Measurements from ENCODE around the gene RPF1. TPM values are rescaled to one million over a fixed set of nuclear protein-coding genes. Genes with fewer than 3 reads are reported as not detected.

Gene RPF1
- total RNA-seq, 4 donors from 2014 or later = 29.9 to 51.7 (median 42.7) TPM

- H3K9me3 ChIP-seq = no peaks in the 10 kb centered on the region
- H3K4me1 ChIP-seq = no peaks in the 10 kb centered on the region
- no peak overlapping the region for H3K4me3 ChIP-seq (replicated peaks in 1 of 3)
- no peaks in the 10 kb centered on the region for H3K27me3 ChIP-seq
- WGBS, 2 donors = 87 to 96% methylated on average over 1 of the region's 1 CpG
- no peak for TF ChIP-seq POLR2A (IDR thresholded peaks at IDR 0.05)
- TF ChIP-seq, protein P1, sequence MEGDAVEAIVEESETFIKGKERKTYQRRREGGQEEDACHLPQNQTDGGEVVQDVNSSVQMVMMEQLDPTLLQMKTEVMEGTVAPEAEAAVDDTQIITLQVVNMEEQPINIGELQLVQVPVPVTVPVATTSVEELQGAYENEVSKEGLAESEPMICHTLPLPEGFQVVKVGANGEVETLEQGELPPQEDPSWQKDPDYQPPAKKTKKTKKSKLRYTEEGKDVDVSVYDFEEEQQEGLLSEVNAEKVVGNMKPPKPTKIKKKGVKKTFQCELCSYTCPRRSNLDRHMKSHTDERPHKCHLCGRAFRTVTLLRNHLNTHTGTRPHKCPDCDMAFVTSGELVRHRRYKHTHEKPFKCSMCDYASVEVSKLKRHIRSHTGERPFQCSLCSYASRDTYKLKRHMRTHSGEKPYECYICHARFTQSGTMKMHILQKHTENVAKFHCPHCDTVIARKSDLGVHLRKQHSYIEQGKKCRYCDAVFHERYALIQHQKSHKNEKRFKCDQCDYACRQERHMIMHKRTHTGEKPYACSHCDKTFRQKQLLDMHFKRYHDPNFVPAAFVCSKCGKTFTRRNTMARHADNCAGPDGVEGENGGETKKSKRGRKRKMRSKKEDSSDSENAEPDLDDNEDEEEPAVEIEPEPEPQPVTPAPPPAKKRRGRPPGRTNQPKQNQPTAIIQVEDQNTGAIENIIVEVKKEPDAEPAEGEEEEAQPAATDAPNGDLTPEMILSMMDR (IDR thresholded peaks at IDR 0.05) = no peak
- no peak for DNase-seq
- H3K36me3 ChIP-seq = no peaks in the 10 kb centered on the region
- no peak overlapping the region for H3K27ac ChIP-seq
- intact Hi-C loops (cut with DNase I) = no loop called here
Measured at GRCh38 chr1:84525779-84526178, 46.7 kb downstream of the RPF1 start.

GRCh38 chr1:84538599-84538998 is 59.5 kb downstream of the RPF1 start:
- H3K36me3 ChIP-seq = no peaks in the 10 kb centered on the region
- no peak overlapping the region for H3K4me3 ChIP-seq (replicated peaks in 1 of 3)
- TF ChIP-seq POLR2A (IDR thresholded peaks at IDR 0.05) = no peak
- no peak overlapping the region for H3K27ac ChIP-seq
- H3K9me3 ChIP-seq = no peaks in the 10 kb centered on the region
- H3K27me3 ChIP-seq = no peaks in the 10 kb centered on the region
- intact Hi-C loops (cut with DNase I) = no loop called here
- no peak for DNase-seq
- H3K4me1 ChIP-seq = no peaks in the 10 kb centered on the region

GRCh38 chr1:84539972-84540371 is 60.9 kb downstream of the RPF1 start:
- Histone ChIP-seq H3K9me3 (no peaks in the 10 kb centered on the region), H3K36me3 (no peaks in the 10 kb centered on the region), H3K4me1 (no peaks in the 10 kb centered on the region), H3K4me3 (replicated peaks in 1 of 3) (no peak overlapping the region), H3K27ac (no peak overlapping the region), H3K27me3 (no peaks in the 10 kb centered on the region)
- TF ChIP-seq, protein P1 (IDR thresholded peaks at IDR 0.05) = no peak
- TF ChIP-seq POLR2A (IDR thresholded peaks at IDR 0.05) = no peak
- 91 to 98% methylated on average over 3 of the region's 3 CpGs for WGBS, 2 donors
- DNase-seq = no peak
- intact Hi-C loops (cut with DNase I) = no loop called here

DNA sequence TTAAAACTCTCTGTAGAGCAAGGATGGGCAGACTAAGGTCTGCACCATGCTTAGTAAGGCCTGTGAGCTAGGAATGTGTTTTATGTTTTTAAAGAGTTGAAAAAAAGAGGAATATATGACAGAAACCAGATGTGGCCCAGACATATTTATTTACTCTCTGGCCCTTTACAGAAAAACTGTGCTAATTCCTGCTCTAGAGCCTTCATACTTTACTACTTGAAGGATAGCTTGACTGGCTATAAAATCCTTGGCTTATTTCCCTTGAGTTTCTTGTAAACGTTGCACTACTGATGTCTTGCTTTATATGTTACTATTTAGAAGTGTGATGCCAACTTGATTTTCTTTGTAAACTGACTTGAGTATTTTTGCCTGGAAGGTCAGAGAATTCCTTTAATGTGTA is 61.7 kb downstream of the RPF1 start:
- no peaks in the 10 kb centered on the region for H3K36me3 ChIP-seq
- H3K27me3 ChIP-seq = no peaks in the 10 kb centered on the region
- no peaks in the 10 kb centered on the region for H3K9me3 ChIP-seq
- TF ChIP-seq, protein P1 (IDR thresholded peaks at IDR 0.05) = no peak
- WGBS, 2 donors = 54 to 60% methylated on average over 1 of the region's 1 CpG
- no peak overlapping the region for H3K27ac ChIP-seq
- H3K4me1 ChIP-seq = no peaks in the 10 kb centered on the region
- no peak for DNase-seq
- intact Hi-C loops (cut with DNase I) = no loop called here
- H3K4me3 ChIP-seq (replicated peaks in 1 of 3) = no peak overlapping the region

- H3K27me3 ChIP-seq = no peaks in the 10 kb centered on the region
- intact Hi-C loops (cut with DNase I) = no loop called here
- H3K27ac ChIP-seq = no peak overlapping the region
- WGBS, 2 donors = 94 to 97% methylated on average over 4 of the region's 4 CpGs
- no peaks in the 10 kb centered on the region for H3K9me3 ChIP-seq
- no peaks in the 10 kb centered on the region for H3K36me3 ChIP-seq
- no peak overlapping the region for H3K4me3 ChIP-seq (replicated peaks in 1 of 3)
- TF ChIP-seq, protein P1 (IDR thresholded peaks at IDR 0.05) = peak in 3 of 6 experiments; percentile 10 to 39 (median 27)
- TF ChIP-seq POLR2A (IDR thresholded peaks at IDR 0.05) = no peak
- H3K4me1 ChIP-seq = no peaks in the 10 kb centered on the region
- DNase-seq = no peak
Measured at GRCh38 chr1:84541679-84542078, 62.6 kb downstream of the RPF1 start.

Other genes starting within 250 kb of the RPF1 start
- gene SAMD13, start 177.6 kb upstream of the RPF1 start, total RNA-seq = 1 to 10 TPM; 5.6 to 9.5 (median 5.9) TPM
- under 1 TPM in 1 of 4 donors, not detected in 3; 0.88 TPM for gene DNASE2B, start 80.8 kb upstream of the RPF1 start, total RNA-seq
- 1 to 10 TPM in 2 of 4 donors, under 1 TPM in 1, not detected in 1; 0.13 to 2.8 (median 1.8) TPM for gene SPATA1, start 27.1 kb downstream of the RPF1 start, total RNA-seq
- 100 to 1,000 TPM in 2 of 4 donors, 10 to 100 TPM in 2; 58.3 to 143 (median 95.2) TPM for gene GNG5, start 27.3 kb downstream of the RPF1 start, total RNA-seq
- 10 to 100 TPM; 14.9 to 24.1 (median 17.1) TPM for gene CTBS, start 95.2 kb downstream of the RPF1 start, total RNA-seq
- 10 to 100 TPM in 1 of 4 donors, 1 to 10 TPM in 3; 9.0 to 11.4 (median 9.5) TPM for gene SSX2IP, start 211.2 kb downstream of the RPF1 start, total RNA-seq